Bronchial smooth muscle cell (primary cell): ENCODE data around the gene SLC7A5. TPM values are rescaled to one million over a fixed set of nuclear protein-coding genes. Genes with fewer than 3 reads are reported as not detected.

Experiments used
- total RNA-seq: library from RNA; depleted of rRNA; stranded (reverse); fragments of >200 nt; gene quantifications from 2 replicates; pipeline ENCODE4 v1.2.1, GENCODE V29; 2014

Gene SLC7A5
- total RNA-seq = 2.8 and 7.6 TPM in 2 replicates

GRCh38 chr16:87869061-87869878, at the start of gene SLC7A5:
Gene SLC7A5 (minus strand): TSS chr16:87869507. CDS start chr16:87869422, 85 bp downstream.

Other genes starting within 250 kb of the SLC7A5 start
- gene KLHDC4, start 103.5 kb downstream of the SLC7A5 start, total RNA-seq = 16.7 and 17.8 TPM in 2 replicates
- gene CA5A, start 67.0 kb upstream of the SLC7A5 start, total RNA-seq = not detected in 2 replicates
- gene BANP, start 81.9 kb upstream of the SLC7A5 start, total RNA-seq = 19.9 and 28.9 TPM in 2 replicates